HTERT RPE-1 (cell line): ENCODE measurements around the gene WNT6.

ENCODE experiments used
- in situ Hi-C: fragments of 300-500 bp; cut with MboI; formaldehyde crosslinking; loops from 4 replicates; pipeline ENCODE4 v1.14.3; 2020; ENCODE audit warnings: low sequenced_read_pairs

The WNT6 gene

GRCh38 chr2:218859556-218859987 is at the start of gene WNT6:
WNT6 (plus strand) TSS chr2:218859805; CDS start chr2:218860038, 233 bp downstream.
- in situ Hi-C loops, result no loop called here

- in situ Hi-C loops, result no loop called here
These were observed 49.3 kb upstream of the WNT6 start for GRCh38 chr2:218810256-218810655.

- in situ Hi-C loops, result no loop called here
These were observed 48.2 kb upstream of the WNT6 start for GRCh38 chr2:218811382-218811781.

GRCh38 chr2:218812096-218812815 is 47.3 kb upstream of the WNT6 start:
- in situ Hi-C loops, result no loop called here

GRCh38 chr2:218812861-218813260 is 46.7 kb upstream of the WNT6 start:
- in situ Hi-C loops, result no loop called here

- in situ Hi-C loops, result no loop called here
These were observed 45.7 kb upstream of the WNT6 start for GRCh38 chr2:218813771-218814460.

- in situ Hi-C loops, result no loop called here
These were observed 44.9 kb upstream of the WNT6 start for GRCh38 chr2:218814540-218815243.

- in situ Hi-C loops, result no loop called here
These were observed 44.4 kb upstream of the WNT6 start for GRCh38 chr2:218815244-218815637.

- in situ Hi-C loops, result no loop called here
These were observed 44.0 kb upstream of the WNT6 start for GRCh38 chr2:218815649-218816048.

- in situ Hi-C loops, result no loop called here
These were observed 43.0 kb upstream of the WNT6 start for GRCh38 chr2:218816561-218817011.

- in situ Hi-C loops, result no loop called here
These were observed 40.5 kb upstream of the WNT6 start for GRCh38 chr2:218819093-218819492.

GRCh38 chr2:218820746-218821369 is 38.7 kb upstream of the WNT6 start:
- in situ Hi-C loops, result no loop called here

- in situ Hi-C loops, result no loop called here
These were observed 37.9 kb upstream of the WNT6 start for GRCh38 chr2:218821605-218822211.

- in situ Hi-C loops, result no loop called here
These were observed 37.0 kb upstream of the WNT6 start for GRCh38 chr2:218822622-218823021.

- in situ Hi-C loops, result no loop called here
These were observed 36.3 kb upstream of the WNT6 start for GRCh38 chr2:218823196-218823855.

GRCh38 chr2:218824004-218824403 is 35.6 kb upstream of the WNT6 start:
- in situ Hi-C loops, result no loop called here

GRCh38 chr2:218826791-218827190 is 32.8 kb upstream of the WNT6 start:
- in situ Hi-C loops, result no loop called here

GRCh38 chr2:218827701-218828476 is 31.7 kb upstream of the WNT6 start:
- in situ Hi-C loops, result no loop called here

GRCh38 chr2:218828477-218828778 is 31.2 kb upstream of the WNT6 start:
- in situ Hi-C loops, result no loop called here
